Uterus (tissue), 4 donors: ENCODE data around the gene ASB5. TPM values are rescaled to one million over a fixed set of nuclear protein-coding genes. Genes with fewer than 3 reads are reported as not detected.

Experiments
- DNase-seq, 2 donors: peaks; one replicate each; pipeline ENCODE4 v3.0.0-alpha.2; 2019 to 2020
- H3K27ac ChIP-seq, 2 donors: fragments of 200-600 bp; sonication (generic); 1 replicate in 1 of 2; 2 replicates in 1 of 2; pipeline ENCODE4 v1.5.1; 2016 to 2018
- H3K27me3 ChIP-seq, 2 donors: fragments of 200-600 bp; sonication (generic); one replicate each; pipeline ENCODE4 v1.5.1; 2018 to 2019; ENCODE audit warnings: control low read depth in 1 of 2
- H3K36me3 ChIP-seq, 2 donors: fragments of 200-600 bp; sonication (generic); one replicate each; pipeline ENCODE4 v1.5.1; 2019; ENCODE audit warnings: control low read depth in 1 of 2
- H3K4me1 ChIP-seq, 2 donors: fragments of 200-600 bp; sonication (generic); one replicate each; pipeline ENCODE4 v1.5.1; 2018 to 2019; ENCODE audit warnings: control low read depth in 1 of 2
- H3K4me3 ChIP-seq, 2 donors: fragments of 200-600 bp; sonication (generic); 1 replicate in 1 of 2; 2 replicates in 1 of 2; pipeline ENCODE4 v1.5.1; 2018 to 2019; ENCODE audit warnings: mild to moderate bottlenecking in 1 of 2
- H3K9me3 ChIP-seq, 2 donors: fragments of 200-600 bp; sonication (generic); one replicate each; pipeline ENCODE4 v1.5.1; 2019; ENCODE audit warnings: control low read depth in 1 of 2
- POLR2A ChIP-seq, 2 donors: fragments of 450-650 bp; IDR thresholded peaks; one replicate each; pipeline ENCODE4 v1.6.1; 2016; ENCODE audit warnings: antibody characterized with exemption in 2 of 2, mild to moderate bottlenecking in 1 of 2, moderate library complexity in 1 of 2
- intact Hi-C: fragments of 100-400 bp; cut with DNase I; formaldehyde crosslinking; loops from one replicate; pipeline ENCODE4 v1.15.1; 2023; ENCODE audit warnings: low total_unique reads
- total RNA-seq, 4 donors: library from RNA; depleted of rRNA in 3 of 4; stranded (reverse); fragments of >200 nt in 3 of 4; gene quantifications; one replicate each; pipeline versions ENCODE4 v1.1.0 to v1.2.4, GENCODE V29; 2014 to 2023
- TF ChIP-seq, protein P1 (sequence below), 4 experiments: fragments of 200-600 bp in 2 of 4; fragments of 450-650 bp in 2 of 4; sonication (generic) in 2 of 4; IDR thresholded peaks; one replicate each; pipeline ENCODE4 v1.5.1; 2016 to 2019; ENCODE audit warnings: antibody characterized with exemption in 4 of 4, mild to moderate bottlenecking in 2 of 4, moderate library complexity in 1 of 4
- donor health status: DM: yes; HTN: yes; CAD: no.

ASB5 gene
- total RNA-seq, 4 donors from 2014 or later = 0.28 to 0.37 TPM; not detected in 2

DNA sequence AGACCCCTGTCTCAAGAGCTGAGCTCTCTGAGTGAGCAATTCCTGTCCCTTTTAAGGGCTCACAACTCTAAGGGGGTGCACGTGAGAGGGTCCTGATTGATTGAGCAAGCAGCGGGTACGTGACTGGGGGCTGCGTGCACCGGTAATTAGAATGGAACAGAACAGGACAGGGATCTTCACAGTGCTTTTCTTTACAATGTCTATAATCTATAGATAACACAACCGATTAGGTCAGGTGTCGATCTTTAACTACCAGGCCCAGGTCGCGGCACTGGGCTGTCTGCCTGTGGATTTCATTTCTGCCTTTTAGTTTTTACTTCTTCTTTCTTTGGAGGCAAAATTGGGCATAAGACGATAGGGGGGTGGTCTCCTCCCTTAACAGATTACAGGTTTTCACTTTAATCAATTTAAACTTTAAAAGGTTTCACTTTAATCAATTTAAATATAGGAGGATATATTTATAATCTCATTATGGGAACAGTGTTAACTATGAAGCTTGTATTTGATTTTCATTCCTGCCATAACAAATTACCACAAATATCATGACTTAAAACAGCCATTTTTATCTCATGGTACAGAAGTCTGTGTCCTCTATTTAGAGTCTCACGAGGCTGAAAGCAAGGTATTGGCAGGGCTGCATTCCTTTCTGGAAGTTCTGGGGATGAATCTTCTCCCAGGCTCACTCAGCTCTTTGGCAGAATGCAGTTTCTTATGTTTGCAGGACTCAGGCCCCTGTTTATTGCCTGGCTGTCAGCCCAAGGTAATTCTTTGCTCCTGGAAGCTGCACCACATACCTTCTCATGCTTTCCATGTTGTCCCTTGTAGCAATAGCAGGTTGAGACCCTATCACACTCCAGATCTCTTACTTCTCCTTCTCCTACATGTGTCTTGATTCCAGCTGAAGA is 78.9 kb downstream of the ASB5 start:
- intact Hi-C loops = loop anchor here (10.0 kb wide), 1 partner anchor 125 kb away; the partner anchor contains the start of gene SPCS3
- Histone ChIP-seq H3K27ac (no peak overlapping the region), H3K27me3 (no peaks in the 10 kb centered on the region), H3K9me3 (no peaks in the 10 kb centered on the region), H3K36me3 (no peaks in the 10 kb centered on the region), H3K4me1 (no peaks in the 10 kb centered on the region), H3K4me3 (no peak overlapping the region)
- TF ChIP-seq POLR2A (IDR thresholded peaks at IDR 0.05) = no peak
- DNase-seq = no peak

GRCh38 chr4:176188654-176189053 is 80.4 kb downstream of the ASB5 start:
- no peaks in the 10 kb centered on the region for H3K9me3 ChIP-seq
- no peaks in the 10 kb centered on the region for H3K27me3 ChIP-seq
- intact Hi-C loops = no loop called here
- no peak for TF ChIP-seq POLR2A (IDR thresholded peaks at IDR 0.05)
- TF ChIP-seq, protein P1, sequence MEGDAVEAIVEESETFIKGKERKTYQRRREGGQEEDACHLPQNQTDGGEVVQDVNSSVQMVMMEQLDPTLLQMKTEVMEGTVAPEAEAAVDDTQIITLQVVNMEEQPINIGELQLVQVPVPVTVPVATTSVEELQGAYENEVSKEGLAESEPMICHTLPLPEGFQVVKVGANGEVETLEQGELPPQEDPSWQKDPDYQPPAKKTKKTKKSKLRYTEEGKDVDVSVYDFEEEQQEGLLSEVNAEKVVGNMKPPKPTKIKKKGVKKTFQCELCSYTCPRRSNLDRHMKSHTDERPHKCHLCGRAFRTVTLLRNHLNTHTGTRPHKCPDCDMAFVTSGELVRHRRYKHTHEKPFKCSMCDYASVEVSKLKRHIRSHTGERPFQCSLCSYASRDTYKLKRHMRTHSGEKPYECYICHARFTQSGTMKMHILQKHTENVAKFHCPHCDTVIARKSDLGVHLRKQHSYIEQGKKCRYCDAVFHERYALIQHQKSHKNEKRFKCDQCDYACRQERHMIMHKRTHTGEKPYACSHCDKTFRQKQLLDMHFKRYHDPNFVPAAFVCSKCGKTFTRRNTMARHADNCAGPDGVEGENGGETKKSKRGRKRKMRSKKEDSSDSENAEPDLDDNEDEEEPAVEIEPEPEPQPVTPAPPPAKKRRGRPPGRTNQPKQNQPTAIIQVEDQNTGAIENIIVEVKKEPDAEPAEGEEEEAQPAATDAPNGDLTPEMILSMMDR (IDR thresholded peaks at IDR 0.05) = no peak
- H3K27ac ChIP-seq = no peak overlapping the region
- H3K4me1 ChIP-seq = no peaks in the 10 kb centered on the region
- no peaks in the 10 kb centered on the region for H3K36me3 ChIP-seq
- no peak for DNase-seq
- H3K4me3 ChIP-seq = no peak overlapping the region

DNA sequence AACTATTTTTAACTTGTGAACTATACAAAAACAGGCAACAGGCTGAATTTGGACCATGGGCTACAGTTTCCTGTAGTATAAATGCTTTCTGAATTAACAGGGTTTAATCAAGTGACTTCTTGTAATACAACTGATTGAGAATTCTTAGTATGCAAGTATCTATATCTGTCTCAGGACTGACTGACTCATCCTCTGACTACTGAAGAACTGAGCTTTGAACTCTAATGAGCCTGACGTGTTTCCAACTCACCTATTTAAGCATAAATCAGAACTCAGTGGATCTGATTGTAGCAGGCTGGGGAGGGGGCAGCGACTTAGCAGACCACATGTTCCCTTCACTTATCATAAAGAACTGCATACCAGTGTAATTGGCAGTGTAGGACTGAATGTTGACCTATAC is 81.4 kb downstream of the ASB5 start:
- no peaks in the 10 kb centered on the region for H3K4me1 ChIP-seq

DNA sequence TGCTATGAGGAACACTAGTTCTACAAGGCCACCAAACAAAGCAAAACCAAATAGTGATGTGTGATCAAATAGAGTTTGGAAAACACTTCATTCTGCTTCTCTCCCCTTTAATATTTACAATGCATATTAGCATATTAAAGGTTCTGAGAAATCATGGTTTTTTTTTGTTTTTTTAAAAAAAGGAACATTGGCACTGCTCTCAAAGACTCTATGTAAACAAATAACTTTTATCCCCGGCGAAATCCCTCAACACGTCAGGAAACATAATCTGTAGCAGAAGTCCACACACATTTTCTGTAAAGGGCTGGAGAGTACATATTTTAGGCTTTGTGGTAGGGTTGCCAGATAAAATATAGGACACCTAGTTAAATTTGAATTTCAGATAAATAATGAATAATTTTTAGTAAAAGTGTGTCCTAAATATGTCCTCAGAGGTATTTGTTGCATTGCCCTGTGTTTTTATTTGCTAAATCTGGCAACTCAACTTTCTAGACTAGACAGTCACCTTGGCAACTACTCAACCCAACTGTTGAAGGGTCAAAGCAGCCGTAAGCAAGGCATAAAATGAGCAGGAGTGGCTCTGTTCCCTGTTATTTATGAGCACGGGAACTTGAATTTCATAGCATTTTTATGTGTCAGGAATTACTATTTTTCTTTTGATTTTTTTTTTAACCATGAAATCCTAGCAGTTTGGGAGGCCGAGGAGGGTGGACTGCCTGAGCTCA is 82.2 kb downstream of the ASB5 start:
- TF ChIP-seq, protein P1 (IDR thresholded peaks at IDR 0.05) = no peak
- TF ChIP-seq POLR2A (IDR thresholded peaks at IDR 0.05) = no peak
- H3K4me3 ChIP-seq = no peak overlapping the region
- H3K27ac ChIP-seq = peak overlapping the region; percentile 12 to 17
- intact Hi-C loops = no loop called here
- H3K4me1 ChIP-seq = no peaks in the 10 kb centered on the region
- H3K9me3 ChIP-seq = no peaks in the 10 kb centered on the region
- no peak for DNase-seq
- no peaks in the 10 kb centered on the region for H3K27me3 ChIP-seq
- H3K36me3 ChIP-seq = no peaks in the 10 kb centered on the region

More for the DNA sequence above, 81.4 kb downstream of the ASB5 start:
- Histone ChIP-seq H3K36me3 (no peaks in the 10 kb centered on the region), H3K9me3 (no peaks in the 10 kb centered on the region), H3K4me3 (no peak overlapping the region), H3K27ac (peak overlapping the region; percentile 5 to 17), H3K27me3 (no peaks in the 10 kb centered on the region)
- DNase-seq = no peak
- intact Hi-C loops = no loop called here
- TF ChIP-seq, protein P1 (IDR thresholded peaks at IDR 0.05) = no peak
- TF ChIP-seq POLR2A (IDR thresholded peaks at IDR 0.05) = no peak

- Histone ChIP-seq H3K9me3 (no peaks in the 10 kb centered on the region), H3K4me1 (no peaks in the 10 kb centered on the region), H3K27me3 (no peaks in the 10 kb centered on the region), H3K27ac (peak overlapping the region in 1 of 2 donors; percentile 12), H3K4me3 (no peak overlapping the region), H3K36me3 (no peaks in the 10 kb centered on the region)
- intact Hi-C loops = no loop called here
- no peak for TF ChIP-seq POLR2A (IDR thresholded peaks at IDR 0.05)
- TF ChIP-seq, protein P1 (IDR thresholded peaks at IDR 0.05) = no peak
- DNase-seq = no peak
Measured at GRCh38 chr4:176186067-176186466, 83.0 kb downstream of the ASB5 start.
